Measurements from ENCODE around the gene ANGPTL4. TPM values are rescaled to one million over a fixed set of nuclear protein-coding genes. Genes with fewer than 3 reads are reported as not detected.

The ANGPTL4 gene
- total and polyA plus RNA-seq, 2 of the 13 experiments (the other 11 are each of a cell fraction or from before 2014, with no cell fraction given): 0.80 to 21.7 TPM

DNA sequence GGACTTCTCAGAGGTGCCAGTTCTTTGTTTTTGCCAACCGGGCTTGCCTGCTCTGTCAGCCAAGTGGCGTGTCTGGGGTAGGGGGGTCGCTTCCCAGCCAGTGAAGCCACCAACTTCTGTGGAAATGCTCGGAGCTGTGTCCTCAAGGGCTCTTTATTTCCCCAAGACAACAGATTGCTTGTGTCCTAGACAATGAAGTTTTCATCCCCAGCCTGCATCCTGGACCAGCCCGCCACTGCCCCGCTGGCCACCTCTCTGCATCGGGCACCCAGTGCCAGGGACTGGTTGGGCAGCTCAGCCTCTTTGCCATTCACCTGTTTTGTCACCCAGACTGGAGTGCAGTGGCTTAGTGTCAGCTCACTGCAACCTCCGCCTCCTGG is 29.9 kb downstream of the ANGPTL4 start (continued):
- TF ChIP-seq, protein P1, sequence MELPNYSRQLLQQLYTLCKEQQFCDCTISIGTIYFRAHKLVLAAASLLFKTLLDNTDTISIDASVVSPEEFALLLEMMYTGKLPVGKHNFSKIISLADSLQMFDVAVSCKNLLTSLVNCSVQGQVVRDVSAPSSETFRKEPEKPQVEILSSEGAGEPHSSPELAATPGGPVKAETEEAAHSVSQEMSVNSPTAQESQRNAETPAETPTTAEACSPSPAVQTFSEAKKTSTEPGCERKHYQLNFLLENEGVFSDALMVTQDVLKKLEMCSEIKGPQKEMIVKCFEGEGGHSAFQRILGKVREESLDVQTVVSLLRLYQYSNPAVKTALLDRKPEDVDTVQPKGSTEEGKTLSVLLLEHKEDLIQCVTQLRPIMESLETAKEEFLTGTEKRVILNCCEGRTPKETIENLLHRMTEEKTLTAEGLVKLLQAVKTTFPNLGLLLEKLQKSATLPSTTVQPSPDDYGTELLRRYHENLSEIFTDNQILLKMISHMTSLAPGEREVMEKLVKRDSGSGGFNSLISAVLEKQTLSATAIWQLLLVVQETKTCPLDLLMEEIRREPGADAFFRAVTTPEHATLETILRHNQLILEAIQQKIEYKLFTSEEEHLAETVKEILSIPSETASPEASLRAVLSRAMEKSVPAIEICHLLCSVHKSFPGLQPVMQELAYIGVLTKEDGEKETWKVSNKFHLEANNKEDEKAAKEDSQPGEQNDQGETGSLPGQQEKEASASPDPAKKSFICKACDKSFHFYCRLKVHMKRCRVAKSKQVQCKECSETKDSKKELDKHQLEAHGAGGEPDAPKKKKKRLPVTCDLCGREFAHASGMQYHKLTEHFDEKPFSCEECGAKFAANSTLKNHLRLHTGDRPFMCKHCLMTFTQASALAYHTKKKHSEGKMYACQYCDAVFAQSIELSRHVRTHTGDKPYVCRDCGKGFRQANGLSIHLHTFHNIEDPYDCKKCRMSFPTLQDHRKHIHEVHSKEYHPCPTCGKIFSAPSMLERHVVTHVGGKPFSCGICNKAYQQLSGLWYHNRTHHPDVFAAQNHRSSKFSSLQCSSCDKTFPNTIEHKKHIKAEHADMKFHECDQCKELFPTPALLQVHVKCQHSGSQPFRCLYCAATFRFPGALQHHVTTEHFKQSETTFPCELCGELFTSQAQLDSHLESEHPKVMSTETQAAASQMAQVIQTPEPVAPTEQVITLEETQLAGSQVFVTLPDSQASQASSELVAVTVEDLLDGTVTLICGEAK (IDR thresholded peaks at IDR 0.05): no peak
- TF ChIP-seq, protein P1 (CRISPR knock-in tag; IDR thresholded peaks at IDR 0.05): no peak
- TF ChIP-seq, protein P2, sequence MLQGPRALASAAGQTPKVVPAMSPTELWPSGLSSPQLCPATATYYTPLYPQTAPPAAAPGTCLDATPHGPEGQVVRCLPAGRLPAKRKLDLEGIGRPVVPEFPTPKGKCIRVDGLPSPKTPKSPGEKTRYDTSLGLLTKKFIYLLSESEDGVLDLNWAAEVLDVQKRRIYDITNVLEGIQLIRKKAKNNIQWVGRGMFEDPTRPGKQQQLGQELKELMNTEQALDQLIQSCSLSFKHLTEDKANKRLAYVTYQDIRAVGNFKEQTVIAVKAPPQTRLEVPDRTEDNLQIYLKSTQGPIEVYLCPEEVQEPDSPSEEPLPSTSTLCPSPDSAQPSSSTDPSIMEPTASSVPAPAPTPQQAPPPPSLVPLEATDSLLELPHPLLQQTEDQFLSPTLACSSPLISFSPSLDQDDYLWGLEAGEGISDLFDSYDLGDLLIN (CRISPR knock-in tag; IDR thresholded peaks at IDR 0.05; ENCODE audit: borderline replicate concordance): no peak
- TF ChIP-seq CEBPG (CRISPR knock-in tag; IDR thresholded peaks at IDR 0.05): no peak
- TF ChIP-seq ZNF878 (CRISPR knock-in tag; IDR thresholded peaks at IDR 0.05): no peak
- no peak for TF ChIP-seq ZNF569 (CRISPR knock-in tag; IDR thresholded peaks at IDR 0.05; ENCODE audit: borderline replicate concordance)
- TF ChIP-seq RAD21 (CRISPR knock-in tag; IDR thresholded peaks at IDR 0.05): no peak
- TF ChIP-seq NFKB2 (CRISPR knock-in tag; IDR thresholded peaks at IDR 0.05; ENCODE audit: borderline replicate concordance): 0 out of 2 replicates have a peak, but pooled peaks have one; percentile 11
- no peak for TF ChIP-seq ZMAT3 (CRISPR knock-in tag; conservative IDR thresholded peaks at IDR 0.05)
- TF ChIP-seq, protein P3, sequence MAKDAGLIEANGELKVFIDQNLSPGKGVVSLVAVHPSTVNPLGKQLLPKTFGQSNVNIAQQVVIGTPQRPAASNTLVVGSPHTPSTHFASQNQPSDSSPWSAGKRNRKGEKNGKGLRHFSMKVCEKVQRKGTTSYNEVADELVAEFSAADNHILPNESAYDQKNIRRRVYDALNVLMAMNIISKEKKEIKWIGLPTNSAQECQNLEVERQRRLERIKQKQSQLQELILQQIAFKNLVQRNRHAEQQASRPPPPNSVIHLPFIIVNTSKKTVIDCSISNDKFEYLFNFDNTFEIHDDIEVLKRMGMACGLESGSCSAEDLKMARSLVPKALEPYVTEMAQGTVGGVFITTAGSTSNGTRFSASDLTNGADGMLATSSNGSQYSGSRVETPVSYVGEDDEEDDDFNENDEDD (CRISPR knock-in tag; IDR thresholded peaks at IDR 0.05; ENCODE audit: borderline replicate concordance): no peak
- TF ChIP-seq ZSCAN9 (CRISPR knock-in tag; IDR thresholded peaks at IDR 0.05; ENCODE audit: borderline replicate concordance): no peak
- TF ChIP-seq MXD4 (CRISPR knock-in tag; IDR thresholded peaks at IDR 0.05): peak; percentile 24; the same call in 1 of the 2 replicates
- TF ChIP-seq SIN3A (IDR thresholded peaks at IDR 0.05; ENCODE audit: borderline replicate concordance, low read depth, low read length): no peak
- no peak for TF ChIP-seq ZNF674 (CRISPR knock-in tag; IDR thresholded peaks at IDR 0.05; ENCODE audit: low read depth)
- TF ChIP-seq, protein P4, sequence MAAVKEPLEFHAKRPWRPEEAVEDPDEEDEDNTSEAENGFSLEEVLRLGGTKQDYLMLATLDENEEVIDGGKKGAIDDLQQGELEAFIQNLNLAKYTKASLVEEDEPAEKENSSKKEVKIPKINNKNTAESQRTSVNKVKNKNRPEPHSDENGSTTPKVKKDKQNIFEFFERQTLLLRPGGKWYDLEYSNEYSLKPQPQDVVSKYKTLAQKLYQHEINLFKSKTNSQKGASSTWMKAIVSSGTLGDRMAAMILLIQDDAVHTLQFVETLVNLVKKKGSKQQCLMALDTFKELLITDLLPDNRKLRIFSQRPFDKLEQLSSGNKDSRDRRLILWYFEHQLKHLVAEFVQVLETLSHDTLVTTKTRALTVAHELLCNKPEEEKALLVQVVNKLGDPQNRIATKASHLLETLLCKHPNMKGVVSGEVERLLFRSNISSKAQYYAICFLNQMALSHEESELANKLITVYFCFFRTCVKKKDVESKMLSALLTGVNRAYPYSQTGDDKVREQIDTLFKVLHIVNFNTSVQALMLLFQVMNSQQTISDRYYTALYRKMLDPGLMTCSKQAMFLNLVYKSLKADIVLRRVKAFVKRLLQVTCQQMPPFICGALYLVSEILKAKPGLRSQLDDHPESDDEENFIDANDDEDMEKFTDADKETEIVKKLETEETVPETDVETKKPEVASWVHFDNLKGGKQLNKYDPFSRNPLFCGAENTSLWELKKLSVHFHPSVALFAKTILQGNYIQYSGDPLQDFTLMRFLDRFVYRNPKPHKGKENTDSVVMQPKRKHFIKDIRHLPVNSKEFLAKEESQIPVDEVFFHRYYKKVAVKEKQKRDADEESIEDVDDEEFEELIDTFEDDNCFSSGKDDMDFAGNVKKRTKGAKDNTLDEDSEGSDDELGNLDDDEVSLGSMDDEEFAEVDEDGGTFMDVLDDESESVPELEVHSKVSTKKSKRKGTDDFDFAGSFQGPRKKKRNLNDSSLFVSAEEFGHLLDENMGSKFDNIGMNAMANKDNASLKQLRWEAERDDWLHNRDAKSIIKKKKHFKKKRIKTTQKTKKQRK (IDR thresholded peaks at IDR 0.05; ENCODE audit: low read length): no peak
